GM23338 (cell line): ENCODE results near the gene MLLT3. TPM values are rescaled to one million over a fixed set of nuclear protein-coding genes. Genes with fewer than 3 reads are reported as not detected.

ENCODE experiments used
- ATAC-seq: fragments of 200-7000 bp; cut with Tn5 transposase; 3 replicates; pipeline ENCODE4 v1.9.1; 2020
- DNase-seq: peaks from one replicate; pipeline ENCODE4 v3.0.0-alpha.2; 2015; ENCODE audit warnings: low spot score
- H2AFZ ChIP-seq: fragments of 200-600 bp; sonication (generic); 2 replicates; pipeline ENCODE4 v1.8.0; 2016; ENCODE audit warnings: antibody characterized with exemption, mild to moderate bottlenecking, moderate library complexity
- H3F3A ChIP-seq: fragments of 200-600 bp; sonication (generic); replicated peaks from 2 replicates; pipeline ENCODE4 v1.8.0; 2017; ENCODE audit warnings: antibody characterized with exemption, mixed run types, low read depth
- H3K27ac ChIP-seq: fragments of 200-600 bp; sonication (generic); 2 replicates; pipeline ENCODE4 v1.6.1; 2016; ENCODE audit warnings: low read depth
- H3K27me3 ChIP-seq: fragments of 200-600 bp; sonication (generic); 2 replicates; pipeline ENCODE4 v1.8.0; 2016; ENCODE audit warnings: mild to moderate bottlenecking, mixed run types, moderate library complexity; ENCODE audit not compliant: insufficient read depth
- H3K36me3 ChIP-seq: fragments of 200-600 bp; sonication (generic); 2 replicates; pipeline ENCODE4 v1.8.0; 2016; ENCODE audit warnings: mild to moderate bottlenecking; ENCODE audit not compliant: insufficient read depth
- H3K4me1 ChIP-seq: fragments of 200-600 bp; sonication (generic); 2 replicates; pipeline ENCODE4 v1.8.0; 2016; ENCODE audit warnings: mild to moderate bottlenecking, moderate library complexity; ENCODE audit not compliant: insufficient read depth
- H3K4me2 ChIP-seq: fragments of 200-600 bp; sonication (generic); 2 replicates; pipeline ENCODE4 v1.7.1; 2017; ENCODE audit warnings: mixed run types
- H3K4me3 ChIP-seq: fragments of 200-600 bp; sonication (generic); 2 replicates; pipeline ENCODE4 v1.6.1; 2016; ENCODE audit warnings: mixed run types
- H3K79me2 ChIP-seq: fragments of 200-600 bp; sonication (generic); replicated peaks from 2 replicates; pipeline ENCODE4 v1.8.0; 2017; ENCODE audit warnings: mild to moderate bottlenecking; ENCODE audit not compliant: insufficient read depth
- H3K9me2 ChIP-seq: fragments of 200-600 bp; sonication (generic); 2 replicates; pipeline ENCODE4 v1.8.0; 2017; ENCODE audit not compliant: insufficient read depth
- H4K20me1 ChIP-seq: fragments of 200-600 bp; sonication (generic); replicated peaks from 2 replicates; pipeline ENCODE4 v1.8.0; 2017; ENCODE audit warnings: mild to moderate bottlenecking; ENCODE audit not compliant: insufficient read depth
- H3K27ac Mint-ChIP-seq: 2 replicates; pipeline ENCODE4 v1.8.0; 2020; ENCODE audit warnings: inconsistent platforms, mild to moderate bottlenecking, moderate library complexity, mixed read lengths
- H3K27me3 Mint-ChIP-seq: 3 replicates; pipeline ENCODE4 v1.8.0; 2022; ENCODE audit warnings: low read depth, mild to moderate bottlenecking, moderate library complexity, mixed read lengths, inconsistent platforms; ENCODE audit not compliant: insufficient read depth, poor library complexity
- H3K36me3 Mint-ChIP-seq: 3 replicates; pipeline ENCODE4 v1.8.0; 2021; ENCODE audit warnings: low read depth, mild to moderate bottlenecking, inconsistent platforms, moderate library complexity, mixed read lengths
- H3K4me1 Mint-ChIP-seq: 3 replicates; pipeline ENCODE4 v1.8.0; 2020; ENCODE audit warnings: mild to moderate bottlenecking, inconsistent platforms, mixed read lengths
- H3K4me3 Mint-ChIP-seq: 3 replicates; pipeline ENCODE4 v1.8.0; 2021; ENCODE audit warnings: moderate library complexity, mild to moderate bottlenecking, inconsistent platforms, mixed read lengths
- H3K9me3 Mint-ChIP-seq: 3 replicates; pipeline ENCODE4 v1.8.0; 2020; ENCODE audit warnings: moderate library complexity, mild to moderate bottlenecking, inconsistent platforms, mixed read lengths
- CREB1 ChIP-seq: fragments of 250-450 bp; sonication (Bioruptor Pico); IDR thresholded peaks from 2 replicates; pipeline ENCODE4 v1.5.0; 2020; ENCODE audit warnings: low read depth, mild to moderate bottlenecking, moderate library complexity
- CTCF ChIP-seq, 2 experiments: fragments of 200-600 bp in 1 of 2; sonication (generic) in 1 of 2; conservative IDR thresholded peaks; 2 replicates each; pipeline versions ENCODE4 v1.5.1 to v1.6.1; 2016 to 2017; ENCODE audit warnings: antibody characterized with exemption in 2 of 2, low read depth in 2 of 2, mild to moderate bottlenecking in 2 of 2, moderate library complexity in 1 of 2
- ETS1 ChIP-seq: IDR thresholded peaks from 2 replicates; pipeline ENCODE4 v1.6.1; 2016; ENCODE audit warnings: antibody characterized with exemption
- EZH2 ChIP-seq: fragments of 200-600 bp; sonication (generic); IDR thresholded peaks from one replicate; pipeline ENCODE4 v1.8.0; 2017; ENCODE audit warnings: antibody characterized with exemption, mild to moderate bottlenecking, low read depth; ENCODE audit not compliant: unreplicated experiment
- EZH2phosphoT487 ChIP-seq: fragments of 200-600 bp; sonication (generic); IDR thresholded peaks from one replicate; pipeline ENCODE4 v1.8.1; 2018; ENCODE audit warnings: antibody characterized with exemption; ENCODE audit not compliant: unreplicated experiment
- JUNB ChIP-seq: IDR thresholded peaks from one replicate; pipeline ENCODE4 v1.6.1; 2016; ENCODE audit warnings: antibody characterized with exemption; ENCODE audit not compliant: unreplicated experiment
- NANOG ChIP-seq: IDR thresholded peaks from 2 replicates; pipeline ENCODE4 v1.6.1; 2016; ENCODE audit warnings: antibody characterized with exemption, borderline replicate concordance
- POLR2AphosphoS5 ChIP-seq: IDR thresholded peaks from 2 replicates; pipeline ENCODE4 v1.6.1; 2016; ENCODE audit warnings: antibody characterized with exemption, low read depth
- REST ChIP-seq: IDR thresholded peaks from one replicate; pipeline ENCODE4 v1.6.1; 2018; ENCODE audit warnings: antibody characterized with exemption; ENCODE audit not compliant: unreplicated experiment
- ZNF114 ChIP-seq: fragments of 250-450 bp; sonication (Bioruptor Pico); IDR thresholded peaks from 2 replicates; pipeline ENCODE4 v1.5.0; 2020; ENCODE audit warnings: mild to moderate bottlenecking, moderate library complexity
- ZNF331 ChIP-seq: fragments of 250-450 bp; sonication (Bioruptor Pico); IDR thresholded peaks from 2 replicates; pipeline ENCODE4 v1.5.0; 2020; ENCODE audit warnings: low read depth, mild to moderate bottlenecking, moderate library complexity
- ZNF462 ChIP-seq: fragments of 250-450 bp; sonication (Bioruptor Pico); IDR thresholded peaks from 2 replicates; pipeline ENCODE4 v1.5.0; 2020; ENCODE audit warnings: mild to moderate bottlenecking, moderate library complexity
- polyA plus RNA-seq: library from polyadenylated mRNA; unstranded; fragments of >200 nt; fragmentation: Nextera tagmentation; extraction: Ambion mirVana; gene quantifications from 2 replicates; pipeline ENCODE4 v1.2.1, GENCODE V29; 2016
- total RNA-seq: library from RNA; depleted of rRNA; stranded (reverse); fragments of >200 nt; shearing (Covaris generic); gene quantifications from 2 replicates; pipeline ENCODE4 v1.2.3, GENCODE V29; 2014

The MLLT3 gene
- total and polyA plus RNA-seq, 2 experiments from 2014 or later = 7.5 to 9.5 TPM

GRCh38 chr9:20557890-20558565 is 64.3 kb downstream of the MLLT3 start:
- Histone ChIP-seq H3F3A (no peaks in the 10 kb centered on the region), H3K27me3 (no peaks in the 10 kb centered on the region), H3K27ac (no peak overlapping the region), H3K9me2 (no peaks in the 10 kb centered on the region), H3K36me3 (no peaks in the 10 kb centered on the region), H3K4me1 (peaks cover 20% of the 10 kb centered on the region), H3K79me2 (no peaks in the 10 kb centered on the region), H3K4me3 (no peak overlapping the region), H3K4me2 (0 out of 2 replicates have a peak overlapping the region, but pooled peaks have one; percentile 23), H2AFZ (no peak overlapping the region), H4K20me1 (no peaks in the 10 kb centered on the region)
- TF ChIP-seq ZNF331 (CRISPR knock-in tag) (no peak), POLR2AphosphoS5 (no peak), REST (no peak), CTCF (conservative IDR thresholded peaks at IDR 0.05; ENCODE audit: low read depth in 2 of 2) (no peak), CREB1 (CRISPR knock-in tag) (no peak), EZH2phosphoT487 (no peak), ETS1 (no peak), JUNB (no peak), NANOG (no peak), ZNF462 (no peak), ZNF114 (CRISPR knock-in tag) (no peak), EZH2 (no peak)
- peak; percentile 33 for ATAC-seq
- no peaks in the 10 kb centered on the region for H3K9me3 Mint-ChIP-seq
- H3K4me3 Mint-ChIP-seq = no peak overlapping the region
- H3K36me3 Mint-ChIP-seq = no peaks in the 10 kb centered on the region
- peaks cover 41% of the 10 kb centered on the region for H3K4me1 Mint-ChIP-seq
- H3K27me3 Mint-ChIP-seq = no peaks in the 10 kb centered on the region
- DNase-seq = no peak
- H3K27ac Mint-ChIP-seq = peak overlapping the region; percentile 25; the same call in 1 of the 2 replicates
